ENCODE data around the gene RAB3IL1.
A peak's percentile ranks its signal among the peaks of the same experiment; 100 is the strongest.

Gene RAB3IL1

DNA sequence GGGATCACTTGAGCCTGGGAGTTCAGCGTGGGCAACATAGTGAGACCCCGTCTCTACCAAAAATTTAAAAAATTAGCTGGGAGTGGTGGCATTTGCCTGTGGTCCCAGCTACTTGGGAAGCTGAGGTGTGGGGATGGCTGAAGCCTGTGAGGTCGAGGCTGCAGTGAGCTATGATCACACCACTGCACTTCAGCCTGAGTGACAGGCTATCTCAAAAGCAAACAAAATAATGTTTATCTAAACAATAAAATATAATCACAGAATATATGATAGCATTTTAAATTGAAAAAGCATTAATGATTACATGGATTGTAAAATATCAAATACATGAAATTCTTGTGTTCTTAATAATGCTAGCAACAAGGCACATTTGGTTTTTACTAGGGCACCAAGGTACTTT, 35.5 kb upstream of the RAB3IL1 start:
- no peak for DNase-seq (ENCODE audit: low read depth)

DNA sequence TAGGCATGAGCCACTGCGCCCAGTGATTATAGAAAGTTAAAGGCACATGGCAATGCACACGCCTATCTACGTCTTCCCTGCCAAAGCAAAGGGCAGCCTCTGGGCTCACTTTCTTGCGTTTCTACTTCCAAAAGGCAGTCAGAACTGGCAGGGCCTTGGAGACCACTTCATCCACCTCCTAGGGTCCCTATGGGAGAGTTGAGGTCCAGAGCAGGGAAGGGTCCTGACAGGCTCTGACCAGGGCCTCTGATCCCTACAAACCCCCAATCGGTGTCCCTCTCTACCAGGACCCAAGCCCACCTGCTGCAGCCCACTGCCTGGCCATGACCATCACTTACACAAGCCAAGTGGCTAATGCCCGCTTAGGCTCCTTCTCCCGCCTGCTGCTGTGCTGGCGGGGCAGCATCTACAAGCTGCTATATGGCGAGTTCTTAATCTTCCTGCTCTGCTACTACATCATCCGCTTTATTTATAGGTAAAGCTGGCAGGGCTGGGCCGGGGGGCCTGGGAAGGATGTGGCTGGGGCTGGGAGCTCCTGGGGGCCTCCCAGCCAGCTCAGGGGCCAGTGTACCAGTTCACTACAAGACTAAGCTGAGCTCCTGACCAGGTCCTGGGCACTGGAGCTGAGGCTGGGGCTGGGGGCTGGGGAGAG, 34.2 kb upstream of the RAB3IL1 start:
- DNase-seq (ENCODE audit: low read depth) = no peak

DNA sequence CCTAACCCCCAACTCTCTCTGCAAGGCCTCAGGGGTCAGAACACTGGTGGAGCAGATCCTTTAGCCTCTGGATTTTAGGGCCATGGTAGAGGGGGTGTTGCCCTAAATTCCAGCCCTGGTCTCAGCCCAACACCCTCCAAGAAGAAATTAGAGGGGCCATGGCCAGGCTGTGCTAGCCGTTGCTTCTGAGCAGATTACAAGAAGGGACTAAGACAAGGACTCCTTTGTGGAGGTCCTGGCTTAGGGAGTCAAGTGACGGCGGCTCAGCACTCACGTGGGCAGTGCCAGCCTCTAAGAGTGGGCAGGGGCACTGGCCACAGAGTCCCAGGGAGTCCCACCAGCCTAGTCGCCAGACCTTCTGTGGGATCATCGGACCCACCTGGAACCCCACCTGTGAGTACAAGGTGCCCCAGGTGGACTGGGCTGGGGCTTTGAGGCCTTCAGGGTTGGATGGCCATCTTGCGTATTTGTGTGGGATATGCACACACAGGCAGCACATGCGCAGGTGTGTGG, 32.7 kb upstream of the RAB3IL1 start, which contains the start of gene BEST1:
Gene BEST1 (plus strand): TSS at position 317 of the 513 bp plus-strand sequence. CDS start 1,456 bp downstream, outside the sequence.
- DNase-seq (ENCODE audit: low read depth) = no peak

DNA sequence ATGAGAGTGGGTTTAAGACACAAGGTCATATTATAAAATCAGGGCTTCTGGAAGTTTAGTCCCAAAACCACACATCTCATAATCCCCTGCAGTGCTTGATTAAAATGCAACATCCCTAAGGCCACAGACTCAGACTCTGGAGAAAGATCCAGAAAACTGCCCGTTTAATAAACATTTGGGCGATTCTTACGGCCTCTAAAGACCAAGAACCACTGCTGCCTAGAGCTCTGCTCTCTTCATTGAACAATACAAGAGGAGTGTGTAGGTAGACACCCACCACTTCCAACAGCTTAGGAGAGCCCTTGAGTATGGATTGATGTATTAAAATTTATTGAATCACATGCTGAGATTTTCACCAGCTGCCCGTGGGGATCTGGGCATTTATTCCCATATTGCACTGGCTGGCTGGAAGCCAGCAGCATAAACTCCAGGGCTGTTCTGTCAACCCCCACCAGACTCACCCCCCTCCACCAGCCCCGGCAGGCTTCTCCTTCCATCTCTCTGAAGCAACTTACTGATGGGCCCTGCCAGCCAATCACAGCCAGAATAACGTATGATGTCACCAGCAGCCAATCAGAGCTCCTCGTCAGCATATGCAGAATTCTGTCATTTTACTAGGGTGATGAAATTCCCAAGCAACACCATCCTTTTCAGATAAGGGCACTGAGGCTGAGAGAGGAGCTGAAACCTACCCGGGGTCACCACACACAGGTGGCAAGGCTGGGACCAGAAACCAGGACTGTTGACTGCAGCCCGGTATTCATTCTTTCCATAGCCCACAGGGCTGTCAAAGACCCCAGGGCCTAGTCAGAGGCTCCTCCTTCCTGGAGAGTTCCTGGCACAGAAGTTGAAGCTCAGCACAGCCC, 32.0 kb upstream of the RAB3IL1 start:
- peak; percentile 94 for DNase-seq (ENCODE audit: low read depth)

DNA sequence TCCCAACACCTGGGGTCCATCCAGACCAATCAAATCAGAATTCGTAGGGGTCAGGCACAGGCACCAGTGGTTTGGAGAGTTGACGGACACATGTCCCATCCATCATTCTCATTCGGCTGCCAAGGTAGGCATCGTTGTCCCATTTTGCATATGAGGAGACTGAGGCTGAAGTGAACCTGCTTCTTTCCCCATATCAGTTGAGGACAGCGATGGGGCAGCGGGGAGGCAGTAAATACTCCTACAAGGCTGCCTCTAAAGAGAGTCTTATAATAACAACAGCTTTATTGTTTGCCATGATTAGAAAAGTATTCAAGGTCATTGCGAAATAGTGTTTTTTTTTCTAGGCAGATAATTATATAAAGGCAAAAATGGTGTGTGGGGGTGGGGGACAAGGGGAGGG, 31.1 kb upstream of the RAB3IL1 start:
- no peak for DNase-seq (ENCODE audit: low read depth)

DNA sequence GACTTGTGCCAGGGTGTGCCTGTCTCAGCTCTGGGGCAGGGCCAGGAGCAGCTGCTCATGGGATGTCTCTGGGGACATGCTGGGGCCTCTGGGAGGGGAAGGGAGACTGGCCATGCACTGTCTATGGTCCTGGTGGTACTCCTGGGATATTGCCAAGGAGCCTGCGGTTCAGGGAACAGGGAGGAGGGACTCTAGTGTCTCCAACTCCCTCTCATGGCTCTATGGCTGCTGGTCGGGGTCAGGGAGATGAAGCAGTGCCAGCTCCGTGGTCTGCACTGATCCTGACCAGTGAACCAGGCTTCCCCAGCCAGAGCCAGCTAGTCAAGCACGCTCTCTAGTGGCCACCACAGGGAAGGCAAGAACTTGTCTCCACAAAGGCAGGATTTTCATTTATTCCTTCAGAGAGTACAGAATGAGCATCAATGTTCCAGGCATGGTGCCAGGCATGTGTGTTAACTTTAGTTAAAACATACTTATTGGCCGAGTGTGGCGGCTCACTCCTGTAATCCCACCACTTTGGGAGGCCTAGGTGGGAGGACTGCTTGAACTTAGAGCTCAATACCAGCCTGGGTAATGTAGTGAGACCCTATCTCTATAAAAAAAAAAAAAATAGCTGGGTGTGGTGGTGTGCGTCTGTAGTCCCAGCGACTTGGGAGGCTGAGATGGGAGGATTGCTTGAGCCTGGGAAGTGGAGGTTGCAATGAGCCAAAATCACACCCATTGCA, 30.3 kb upstream of the RAB3IL1 start:
- DNase-seq (ENCODE audit: low read depth) = peak; percentile 88

DNA sequence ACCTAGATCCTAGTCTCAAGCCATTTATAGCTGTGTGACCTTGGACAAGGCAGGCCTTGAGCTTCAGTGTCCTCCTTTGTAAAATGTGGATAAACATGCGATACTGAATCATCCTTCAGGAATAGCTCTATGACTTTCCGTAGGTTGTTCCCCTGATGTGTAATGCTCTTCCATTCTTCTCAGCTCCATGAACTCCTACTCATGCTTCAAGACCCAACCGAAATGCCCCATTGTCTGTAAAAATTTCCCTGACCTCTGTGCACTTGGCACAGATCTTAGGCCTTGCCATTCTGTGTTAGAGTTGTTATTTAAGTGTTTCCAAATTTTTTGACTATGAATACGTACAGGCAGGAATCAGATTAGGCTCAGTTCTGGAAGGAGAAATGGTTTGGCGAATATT, 29.5 kb upstream of the RAB3IL1 start:
- DNase-seq (ENCODE audit: low read depth) = no peak

DNA sequence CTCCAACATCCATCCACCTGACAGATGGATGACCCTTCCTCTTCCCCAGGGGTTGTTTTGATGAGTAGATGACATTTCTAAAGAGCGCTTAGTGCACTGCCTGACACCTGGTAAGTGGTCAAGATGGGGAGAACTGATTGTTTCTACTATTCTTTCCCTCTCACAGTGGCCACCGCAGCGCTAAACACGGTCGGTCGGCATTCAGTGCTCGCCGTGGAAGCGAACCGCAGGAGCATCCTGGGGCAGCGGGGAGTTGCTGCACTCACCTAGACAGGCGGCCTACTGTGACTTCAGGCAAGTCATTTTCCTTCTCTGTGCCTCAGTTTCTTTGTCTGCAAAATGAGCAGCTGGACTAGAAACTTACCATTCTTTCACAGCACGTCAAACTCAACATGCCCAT, 27.8 kb upstream of the RAB3IL1 start:
- no peak for DNase-seq (ENCODE audit: low read depth)

DNA sequence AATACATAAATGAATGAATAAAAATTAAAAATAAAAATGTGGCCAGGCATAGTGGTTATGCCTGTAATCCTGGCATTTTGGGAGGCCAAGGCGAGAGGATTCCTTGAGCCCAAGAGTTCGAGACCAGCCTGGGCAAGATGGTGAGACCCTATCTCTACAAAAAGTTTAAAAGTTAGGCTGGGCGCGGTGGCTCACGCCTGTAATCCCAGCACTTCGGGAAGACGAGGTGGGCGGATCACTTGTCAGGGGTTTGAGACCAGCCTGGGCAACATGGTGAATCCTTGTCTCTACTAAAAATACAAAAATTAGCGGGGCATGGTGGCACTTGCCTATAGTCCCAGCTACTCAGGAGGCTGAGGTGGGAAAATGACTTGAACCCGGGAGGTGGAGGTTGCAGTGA, 23.1 kb upstream of the RAB3IL1 start:
- DNase-seq (ENCODE audit: low read depth) = no peak

DNA sequence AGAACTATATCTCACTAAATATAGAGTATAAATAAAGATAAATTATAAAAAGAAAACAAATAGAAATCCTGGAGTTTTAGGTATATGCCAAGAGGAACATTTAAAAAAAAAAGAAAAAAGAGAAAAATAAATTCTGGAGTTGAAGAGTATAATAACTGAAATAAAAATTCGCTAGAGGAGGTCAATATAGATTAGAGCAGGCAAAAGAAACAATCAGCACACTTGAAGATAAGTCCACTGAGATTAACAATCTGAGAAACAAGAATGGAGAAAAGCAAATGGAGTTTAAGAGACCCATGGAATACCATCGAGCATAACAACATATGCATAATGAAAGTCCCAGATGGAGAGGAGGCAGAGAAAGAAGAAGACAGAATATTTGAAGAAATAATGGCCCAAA, 18.5 kb upstream of the RAB3IL1 start:
- DNase-seq (ENCODE audit: low read depth) = no peak

DNA sequence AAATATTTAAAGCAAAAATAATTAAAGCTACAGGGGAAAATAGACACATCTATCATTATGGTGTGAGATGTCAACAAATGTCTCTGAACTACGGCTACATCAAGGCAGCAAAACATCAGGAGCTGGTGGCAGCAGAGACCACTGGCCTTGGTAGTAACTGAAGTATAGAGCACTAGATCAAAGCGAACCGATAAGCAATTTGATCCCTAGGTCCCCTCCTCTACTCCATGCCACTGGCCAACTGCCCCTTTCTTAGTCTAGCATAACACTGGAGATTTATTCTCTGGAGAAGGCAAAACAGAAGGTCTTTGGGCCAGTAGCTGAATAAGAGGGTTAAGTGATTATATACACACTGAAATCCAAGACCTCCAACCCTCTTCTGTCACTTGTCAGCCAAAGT, 13.6 kb upstream of the RAB3IL1 start:
- no peak for DNase-seq (ENCODE audit: low read depth)

DNA sequence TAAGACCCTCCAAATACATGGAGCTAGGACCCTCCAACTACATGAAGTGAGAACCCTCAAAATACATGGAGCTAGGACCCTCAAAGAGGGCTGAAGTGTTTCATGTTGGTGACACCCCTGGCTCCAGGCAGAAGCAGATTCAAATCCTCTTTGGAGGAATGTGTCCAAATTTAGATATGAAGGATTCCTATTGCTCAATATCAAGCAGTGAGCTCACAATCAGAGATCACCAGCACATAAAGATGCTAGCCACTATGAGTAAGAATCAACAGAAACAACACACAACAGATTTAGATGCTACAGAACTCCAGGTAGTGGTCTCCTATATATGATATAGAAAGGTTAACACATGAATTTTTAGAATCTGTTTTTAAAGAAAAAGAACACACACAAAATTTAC, 11.2 kb upstream of the RAB3IL1 start:
- DNase-seq (ENCODE audit: low read depth) = no peak

DNA sequence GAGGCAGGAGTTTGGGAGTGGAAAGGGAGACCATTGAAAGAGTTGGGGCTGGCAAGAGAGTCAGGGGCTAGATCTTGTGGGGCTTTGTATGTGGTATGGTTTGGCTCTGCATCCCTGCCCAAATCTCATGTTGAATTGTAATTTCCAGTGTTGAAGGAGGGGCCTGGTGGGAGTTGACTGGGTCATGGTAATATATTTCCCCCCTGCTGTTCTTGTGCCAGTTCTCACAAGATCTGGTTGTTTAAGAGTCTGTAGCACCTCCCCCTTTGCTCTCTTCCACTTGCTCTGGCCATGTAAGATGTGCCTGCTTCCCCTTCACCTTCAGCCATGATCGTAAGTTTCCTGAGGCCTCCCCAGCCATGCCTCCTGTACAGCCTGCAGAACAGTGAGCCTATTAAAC, 10.1 kb upstream of the RAB3IL1 start:
- DNase-seq (ENCODE audit: low read depth) = no peak

DNA sequence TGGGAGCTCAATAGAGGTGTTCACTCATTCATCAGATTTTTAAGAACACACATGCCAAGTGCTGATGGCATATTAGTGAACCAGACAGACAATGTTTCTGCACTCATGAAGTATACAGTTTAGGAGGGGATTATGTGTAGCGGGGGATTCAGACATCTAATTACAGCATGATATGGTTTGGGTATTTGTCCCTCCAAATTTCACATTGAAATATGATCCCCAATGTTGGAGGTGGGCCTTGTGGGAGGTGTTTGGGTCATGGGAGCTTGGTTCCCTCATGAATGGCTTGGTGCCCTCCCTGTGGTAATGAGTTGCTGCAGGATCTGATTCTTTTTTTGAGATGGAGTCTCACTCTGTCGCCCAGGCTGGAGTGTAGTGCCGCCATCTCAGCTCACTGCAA, 8.9 kb upstream of the RAB3IL1 start:
- DNase-seq (ENCODE audit: low read depth) = no peak

DNA sequence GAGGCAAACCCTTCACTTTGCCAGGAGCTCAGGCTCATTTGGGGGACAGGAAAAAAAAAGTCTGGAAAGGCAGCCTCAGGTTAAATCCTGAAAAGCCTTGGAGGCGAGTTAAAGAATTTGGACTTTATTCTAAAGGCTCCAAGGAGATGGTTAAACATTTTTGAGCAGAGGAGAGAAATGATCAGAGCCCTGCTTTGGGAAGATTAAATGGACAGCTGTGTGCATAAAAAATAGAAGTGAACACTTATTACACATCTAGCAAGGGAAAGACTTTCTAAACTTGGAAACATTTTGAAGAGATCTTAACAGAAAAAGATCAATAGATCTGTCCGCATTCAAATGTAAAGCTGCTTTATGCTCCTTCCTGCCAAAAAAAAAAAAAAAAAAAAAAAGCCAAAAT, 8.4 kb upstream of the RAB3IL1 start:
- no peak for DNase-seq (ENCODE audit: low read depth)

DNA sequence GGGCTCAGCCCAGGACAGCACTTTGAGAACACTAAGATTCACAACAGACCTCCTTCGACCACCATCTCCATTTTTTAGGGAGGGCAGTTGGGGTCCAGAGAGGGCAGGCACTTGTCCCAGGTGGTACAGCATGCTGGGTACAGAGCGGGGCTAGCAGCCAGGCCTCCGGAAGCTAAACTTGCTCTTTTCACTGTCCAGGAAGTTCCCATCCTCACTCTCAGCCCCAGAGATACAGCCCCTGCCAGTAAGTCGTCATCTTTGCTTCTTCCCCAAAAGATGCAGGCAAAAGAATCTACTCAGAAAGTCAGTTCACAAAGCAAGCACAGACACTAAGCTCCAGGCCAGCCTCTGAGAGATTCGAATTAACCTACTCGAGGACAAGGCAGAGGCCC, 6.7 kb upstream of the RAB3IL1 start:
- no peak for DNase-seq (ENCODE audit: low read depth)

DNA sequence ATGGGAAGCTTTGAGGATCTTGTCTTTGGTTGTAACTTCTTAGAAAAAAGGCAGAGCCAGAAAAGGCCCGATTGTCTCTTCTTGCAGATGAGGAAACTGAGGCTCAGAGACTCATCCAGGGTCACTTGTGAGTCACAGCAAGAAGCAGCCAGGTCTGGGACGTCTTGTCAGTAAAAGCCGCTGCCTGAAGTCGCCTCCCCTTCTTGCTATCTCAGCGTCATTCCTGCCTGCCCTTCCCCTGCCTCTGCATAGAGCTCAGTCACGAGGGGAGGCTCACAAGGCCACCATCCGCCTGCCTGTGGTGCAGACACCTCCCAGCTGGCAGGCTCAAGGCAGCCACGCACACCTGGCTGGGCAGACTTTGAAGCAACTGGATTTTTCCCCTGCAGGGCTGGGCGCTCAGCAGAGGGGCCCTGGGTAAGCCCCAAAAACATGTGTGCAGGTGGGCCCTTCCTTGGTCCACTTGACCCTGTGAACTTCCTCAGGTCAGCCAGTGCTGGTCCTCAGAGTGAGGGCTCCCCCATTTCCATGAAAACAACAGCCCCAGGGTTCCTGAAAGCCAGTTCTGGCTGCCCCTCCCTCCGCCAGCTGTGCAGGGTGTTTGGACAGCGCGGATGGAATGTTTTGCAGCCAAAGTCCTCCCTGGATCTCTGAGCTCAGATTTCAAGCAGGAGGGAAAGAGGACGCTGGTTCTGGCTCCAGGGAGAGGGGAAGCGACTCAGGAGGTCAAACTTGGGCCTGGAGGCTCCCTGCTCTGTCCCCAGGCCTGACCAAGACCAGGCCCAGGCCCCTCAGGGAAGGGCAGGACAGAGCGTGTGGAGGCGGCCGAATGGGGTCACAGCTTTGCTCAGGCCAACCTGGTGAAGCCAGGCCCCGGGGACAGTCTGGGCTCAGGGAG, 6.0 kb upstream of the RAB3IL1 start:
- peak; percentile 56 for DNase-seq (ENCODE audit: low read depth)

DNA sequence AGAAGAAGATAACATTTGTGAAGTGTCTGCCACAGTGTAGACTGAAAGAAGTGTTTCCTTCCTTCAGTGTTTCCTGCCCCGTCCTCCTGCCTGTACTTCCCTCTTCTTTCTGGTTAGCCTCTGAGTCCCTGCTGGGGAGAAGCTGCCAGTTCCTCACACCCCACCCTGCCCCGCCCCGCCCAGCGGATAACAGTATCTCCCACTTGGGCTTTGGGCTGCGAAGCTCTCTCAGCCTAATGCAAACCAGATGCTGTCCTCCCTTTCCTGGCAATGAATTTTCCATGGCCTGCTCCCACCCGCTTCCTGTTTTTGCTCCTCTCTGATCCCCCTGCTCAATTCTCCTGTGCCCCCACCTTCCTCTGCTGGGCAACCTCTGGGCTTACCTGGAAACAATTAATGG, 5.2 kb upstream of the RAB3IL1 start:
- DNase-seq (ENCODE audit: low read depth) = peak; percentile 29

DNA sequence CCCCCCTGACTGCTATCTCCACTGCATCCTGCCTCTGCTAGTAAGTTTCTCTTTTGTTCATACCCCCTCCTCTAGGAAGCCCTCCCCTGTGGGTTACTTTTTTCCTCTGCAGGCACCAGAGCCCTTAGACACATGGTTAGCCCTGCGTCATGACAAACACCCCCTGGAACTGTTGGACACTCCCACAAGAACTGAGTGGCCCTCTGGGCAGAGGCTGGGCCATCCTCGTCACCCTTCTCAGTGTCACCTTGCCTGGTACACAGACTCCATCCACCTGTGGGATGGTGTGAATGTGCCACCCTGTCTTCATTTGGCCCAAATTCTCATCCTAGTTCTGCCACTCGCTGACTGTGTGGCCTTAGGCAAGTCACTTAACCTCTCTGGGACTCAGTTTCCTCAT, 4.1 kb upstream of the RAB3IL1 start:
- DNase-seq (ENCODE audit: low read depth) = no peak

DNA sequence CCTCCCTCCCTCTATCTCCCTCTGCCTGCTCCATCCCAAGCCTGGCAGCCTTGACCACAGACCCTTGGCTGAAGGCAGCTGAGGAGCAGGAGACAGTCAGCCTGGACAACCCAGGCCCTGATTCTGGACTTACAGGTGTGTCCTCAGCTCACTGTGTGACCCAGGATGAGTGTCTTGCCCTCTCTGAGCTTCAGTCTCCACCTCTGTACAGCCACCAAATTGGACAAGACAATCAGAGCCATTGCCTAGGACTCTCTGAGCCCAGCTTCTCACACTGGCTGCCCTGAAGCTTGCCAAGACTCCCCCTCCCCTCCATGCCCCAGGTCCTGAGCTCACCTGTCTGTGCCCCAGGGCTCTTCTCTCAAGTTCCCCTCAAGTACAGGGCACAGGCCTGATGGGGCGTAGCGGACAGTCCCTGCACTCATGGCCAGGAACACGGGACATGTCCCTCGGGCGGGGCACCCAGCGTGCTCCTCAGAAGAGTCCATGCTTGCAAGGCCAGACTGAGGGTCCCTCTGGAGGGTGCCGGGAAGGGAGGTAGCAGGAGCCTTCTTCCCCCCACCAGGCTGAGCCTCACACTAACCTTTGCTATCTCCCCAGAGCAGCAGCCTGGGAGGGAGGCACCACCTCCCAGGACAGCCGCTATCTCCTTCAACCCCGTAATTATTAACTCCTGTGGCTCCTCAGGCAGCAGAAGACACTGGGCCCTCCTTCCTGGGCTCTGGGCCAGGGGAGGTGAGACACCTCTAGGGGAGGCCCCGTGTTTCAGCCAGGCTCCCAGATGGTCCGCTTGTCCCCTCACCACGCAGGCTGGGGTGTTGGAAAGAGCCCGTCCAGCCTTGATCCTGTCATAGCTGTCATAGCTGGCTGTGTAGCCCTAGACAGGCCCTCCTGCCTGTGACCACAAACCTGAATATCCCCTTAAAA, 2.6 kb upstream of the RAB3IL1 start:
- DNase-seq (ENCODE audit: low read depth) = no peak
